Mesenchymal stem cell (in vitro differentiated cells and primary cell): Measurements from ENCODE around the gene C2CD2.

Source experiments
- DNase-seq: peaks from one replicate; pipeline ENCODE4 v3.0.0-alpha.2; 2013
- H2AFZ ChIP-seq: one replicate; pipeline ENCODE4 v1.6.1; 2013; ENCODE audit warnings: low read depth, mild to moderate bottlenecking, control low read depth, inconsistent platforms, low read length, moderate library complexity
- H2AK5ac ChIP-seq: 2 replicates; pipeline ENCODE4 v1.6.1; 2013; ENCODE audit warnings: low read length, moderate library complexity, mild to moderate bottlenecking, inconsistent platforms; ENCODE audit not compliant: severe bottlenecking
- H2BK120ac ChIP-seq: one replicate; pipeline ENCODE4 v1.6.1; 2013; ENCODE audit warnings: low read depth, mild to moderate bottlenecking, inconsistent platforms, low read length, moderate library complexity
- H2BK12ac ChIP-seq, 2 experiments: one replicate each; pipeline ENCODE4 v1.6.1; 2013; ENCODE audit warnings: inconsistent platforms in 2 of 2, low read length in 2 of 2, mild to moderate bottlenecking in 2 of 2, moderate library complexity in 2 of 2, control low read depth in 1 of 2
- H2BK15ac ChIP-seq: one replicate; pipeline ENCODE4 v1.6.1; 2013; ENCODE audit warnings: mild to moderate bottlenecking, low read depth, inconsistent platforms; ENCODE audit not compliant: poor library complexity, severe bottlenecking
- H2BK5ac ChIP-seq: 2 replicates; pipeline ENCODE4 v1.6.1; 2013; ENCODE audit warnings: low read depth, mild to moderate bottlenecking, low read length, control low read depth, inconsistent platforms; ENCODE audit not compliant: poor library complexity, severe bottlenecking
- H3K14ac ChIP-seq, 2 experiments: one replicate each; pipeline ENCODE4 v1.6.1; 2013; ENCODE audit warnings: inconsistent platforms in 2 of 2, low read length in 2 of 2, control low read depth in 1 of 2, mild to moderate bottlenecking in 1 of 2, moderate library complexity in 1 of 2
- H3K18ac ChIP-seq, 2 experiments: one replicate each; pipeline ENCODE4 v1.6.1; 2013; ENCODE audit warnings: inconsistent platforms in 2 of 2, low read length in 2 of 2, control low read depth in 1 of 2, low read depth in 1 of 2, mild to moderate bottlenecking in 1 of 2
- H3K23ac ChIP-seq, 2 experiments: one replicate each; pipeline ENCODE4 v1.6.1; 2013; ENCODE audit warnings: inconsistent platforms in 2 of 2, low read length in 2 of 2, mild to moderate bottlenecking in 2 of 2, moderate library complexity in 2 of 2, control low read depth in 1 of 2
- H3K27ac ChIP-seq: 2 replicates; pipeline ENCODE4 v1.5.1; 2013; ENCODE audit warnings: mild to moderate bottlenecking, moderate library complexity, low read length, control low read depth, inconsistent platforms; ENCODE audit not compliant: poor library complexity, severe bottlenecking
- H3K27me3 ChIP-seq, 2 experiments: 2 replicates each; pipeline versions ENCODE4 v1.6.1 to v1.7.0; 2013; ENCODE audit warnings: low read length in 2 of 2, mild to moderate bottlenecking in 2 of 2, moderate library complexity in 2 of 2, control low read depth in 1 of 2, inconsistent platforms in 1 of 2; ENCODE audit not compliant: control insufficient read depth in 1 of 2, insufficient read depth in 1 of 2
- H3K36me3 ChIP-seq, 2 experiments: 2 replicates each; pipeline versions ENCODE4 v1.6.1 to v1.7.0; 2013; ENCODE audit warnings: low read length in 2 of 2, control low read depth in 1 of 2, inconsistent platforms in 1 of 2, low read depth in 1 of 2, mild to moderate bottlenecking in 1 of 2; ENCODE audit not compliant: insufficient read depth in 2 of 2, control insufficient read depth in 1 of 2
- H3K4ac ChIP-seq, 2 experiments: one replicate each; pipeline ENCODE4 v1.6.1; 2013; ENCODE audit warnings: inconsistent platforms in 2 of 2, low read length in 2 of 2, mild to moderate bottlenecking in 2 of 2, moderate library complexity in 2 of 2, control low read depth in 1 of 2, low read depth in 1 of 2
- H3K4me1 ChIP-seq: 2 replicates; pipeline ENCODE4 v1.6.1; 2013; ENCODE audit warnings: low read depth, low read length, control low read depth; ENCODE audit not compliant: control insufficient read depth, insufficient read depth
- H3K4me2 ChIP-seq: 2 replicates; pipeline ENCODE4 v1.6.1; 2013; ENCODE audit warnings: low read length, mild to moderate bottlenecking, inconsistent platforms; ENCODE audit not compliant: poor library complexity, severe bottlenecking
- H3K4me3 ChIP-seq, 2 experiments: 2 replicates each; pipeline versions ENCODE4 v1.5.1 to v1.7.0; 2013; ENCODE audit warnings: low read length in 2 of 2, mild to moderate bottlenecking in 2 of 2, control low read depth in 1 of 2, low read depth in 1 of 2; ENCODE audit not compliant: insufficient read depth in 1 of 2
- H3K79me1 ChIP-seq: replicated peaks from 2 replicates; pipeline ENCODE4 v1.6.1; 2013; ENCODE audit warnings: mild to moderate bottlenecking, control low read depth, low read length, inconsistent platforms; ENCODE audit not compliant: poor library complexity, severe bottlenecking
- H3K9ac ChIP-seq: 2 replicates; pipeline ENCODE4 v1.7.0; 2013; ENCODE audit warnings: mild to moderate bottlenecking, low read length, moderate library complexity
- H3K9me3 ChIP-seq: 2 replicates; pipeline ENCODE4 v1.7.0; 2013; ENCODE audit warnings: mild to moderate bottlenecking, low read length; ENCODE audit not compliant: control insufficient read depth
- H4K8ac ChIP-seq: one replicate; pipeline ENCODE4 v1.6.1; 2013; ENCODE audit warnings: inconsistent platforms, mild to moderate bottlenecking, low read length, moderate library complexity
- H4K91ac ChIP-seq: one replicate; pipeline ENCODE4 v1.6.1; 2013; ENCODE audit warnings: mild to moderate bottlenecking, low read length, inconsistent platforms
- WGBS: methylation state at CpG from one replicate; pipeline ENCODE4 v1.1.7; 2013; ENCODE audit warnings: mixed read lengths; 5-methylcytosine and 5-hydroxymethylcytosine counted together

Gene C2CD2

DNA sequence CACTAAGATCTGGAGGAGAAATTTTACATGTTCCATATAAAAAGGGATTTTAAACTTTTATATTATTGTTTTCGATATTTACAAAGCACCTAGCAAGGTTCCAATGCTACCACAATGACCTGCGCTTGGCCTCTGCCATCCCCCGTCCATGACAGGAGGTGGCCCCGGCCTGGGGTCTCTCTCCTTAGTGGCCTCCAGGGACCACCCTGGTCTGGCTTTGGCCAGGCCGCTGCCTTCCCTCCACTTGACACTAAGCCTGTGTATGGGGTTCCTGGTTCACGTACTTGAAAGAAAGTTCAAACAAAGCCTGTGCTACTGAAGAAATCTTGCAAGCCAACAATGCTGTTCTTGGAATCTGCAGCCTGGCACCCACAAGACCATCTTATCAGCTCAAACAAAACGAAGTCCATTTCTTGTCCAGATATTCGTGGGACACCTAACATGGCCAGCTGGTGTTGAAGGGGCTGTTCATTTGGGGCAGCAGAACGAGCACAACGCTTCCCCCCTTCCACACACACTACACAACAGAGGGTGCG is 87.5 kb downstream of the C2CD2 start:
- peaks cover 44% of the 10 kb centered on the region for H3K79me1 ChIP-seq
- 92% methylated on average over 11 of the region's 11 CpGs for WGBS
- no peaks in the 10 kb centered on the region for H3K9me3 ChIP-seq
- no peaks in the 10 kb centered on the region for H3K27me3 ChIP-seq
- peaks cover 2% of the 10 kb centered on the region for H3K4me1 ChIP-seq
- H3K27ac ChIP-seq: no peak overlapping the region
- H2BK15ac ChIP-seq: no peak overlapping the region
- no peak overlapping the region for H2BK5ac ChIP-seq
- no peak overlapping the region for H3K18ac ChIP-seq
- H2BK12ac ChIP-seq: no peak overlapping the region
- no peak overlapping the region for H2AFZ ChIP-seq
- no peak overlapping the region for H3K9ac ChIP-seq
- no peak for DNase-seq
- peaks cover 0 to 2% of the 10 kb centered on the region in 2 experiments for H3K36me3 ChIP-seq
- no peak overlapping the region for H3K14ac ChIP-seq
- H3K4me2 ChIP-seq: no peak overlapping the region
- H4K91ac ChIP-seq: no peak overlapping the region
- no peak overlapping the region for H2AK5ac ChIP-seq
- no peak overlapping the region for H3K4me3 ChIP-seq
- no peak overlapping the region for H2BK120ac ChIP-seq
- no peak overlapping the region for H3K4ac ChIP-seq
- H4K8ac ChIP-seq: no peak overlapping the region
- H3K23ac ChIP-seq: no peak overlapping the region

DNA sequence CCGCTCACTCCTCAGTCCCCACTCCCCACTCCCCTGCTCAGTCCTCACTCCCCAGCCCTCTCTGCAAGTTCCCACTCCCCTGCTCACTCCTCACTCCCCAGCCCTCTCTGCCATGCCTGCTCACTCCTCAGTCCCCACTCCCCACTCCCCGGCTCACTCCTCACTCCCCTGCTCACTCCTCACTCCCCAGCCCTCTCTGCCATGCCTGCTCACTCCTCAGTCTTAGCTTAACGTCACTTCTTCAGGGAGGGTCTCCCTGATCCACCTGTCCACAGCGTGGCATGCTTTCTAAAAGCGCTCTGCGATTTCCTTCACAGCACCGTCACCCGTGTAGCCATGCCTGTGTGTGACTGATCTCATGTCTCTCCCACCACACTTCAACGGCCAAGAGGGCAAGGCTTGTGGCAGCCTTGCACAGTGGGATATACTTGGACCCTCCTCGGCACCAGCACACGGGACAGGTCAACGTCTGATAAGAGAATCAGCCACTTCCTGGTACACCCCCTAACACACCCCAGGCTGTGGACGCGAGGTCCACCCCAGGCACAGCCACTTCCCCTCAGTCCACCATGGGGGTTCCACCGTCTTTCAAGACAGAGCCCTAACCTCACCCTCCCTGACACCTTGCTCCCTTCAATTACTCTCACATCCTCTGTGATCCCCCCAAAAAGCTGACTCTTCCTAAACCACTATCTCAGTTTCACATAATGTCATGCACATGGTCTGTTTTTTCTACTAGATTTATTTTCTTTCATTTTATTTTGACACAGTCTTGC is 88.6 kb downstream of the C2CD2 start:
- H3K4me1 ChIP-seq: peaks cover 2% of the 10 kb centered on the region
- no peak overlapping the region for H3K4me2 ChIP-seq

DNA sequence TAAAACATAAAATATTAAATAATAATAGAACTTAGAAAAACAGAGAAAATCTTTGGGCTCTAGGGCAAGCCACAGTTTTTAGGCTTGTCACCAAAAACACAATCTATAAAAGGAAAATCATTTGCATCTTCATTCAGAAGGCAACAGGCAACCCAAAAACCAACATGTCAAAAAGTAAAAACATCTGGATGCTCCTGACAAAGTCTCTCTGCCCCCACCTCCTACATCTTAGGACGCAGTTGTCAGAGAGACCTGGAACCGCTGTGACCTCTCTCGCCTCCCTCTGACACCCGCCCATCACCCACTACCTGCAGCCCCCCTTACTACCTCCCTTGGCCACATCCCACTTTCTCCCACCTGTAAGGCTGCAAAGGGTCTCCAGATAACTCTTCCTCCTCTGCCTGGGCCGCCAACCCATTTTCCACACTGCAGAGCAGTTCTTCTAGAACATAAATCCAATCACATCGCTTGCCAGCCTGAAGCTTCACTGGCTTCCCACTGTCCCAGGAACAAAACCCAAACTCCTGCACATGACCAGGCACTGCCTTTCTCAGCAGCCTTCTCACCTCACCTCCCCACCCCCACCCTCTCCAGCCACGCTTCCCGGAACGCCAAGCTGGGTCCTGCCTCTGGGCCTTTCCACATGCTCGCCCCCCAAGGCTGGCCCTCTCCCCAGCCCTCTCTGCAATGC is 89.4 kb downstream of the C2CD2 start:
- Histone ChIP-seq H3K4ac (no peak overlapping the region), H3K4me2 (no peak overlapping the region), H2BK12ac (no peak overlapping the region), H3K18ac (no peak overlapping the region), H3K9me3 (no peaks in the 10 kb centered on the region), H4K91ac (no peak overlapping the region), H3K27ac (no peak overlapping the region), H3K36me3 (peaks cover 4% of the 10 kb centered on the region in 2 experiments), H4K8ac (no peak overlapping the region), H2AFZ (no peak overlapping the region), H3K79me1 (peaks cover 41% of the 10 kb centered on the region), H3K4me3 (no peak overlapping the region), H3K4me1 (peaks cover 2% of the 10 kb centered on the region), H3K23ac (no peak overlapping the region), H3K9ac (no peak overlapping the region), H3K27me3 (no peaks in the 10 kb centered on the region), H2AK5ac (no peak overlapping the region), H2BK5ac (no peak overlapping the region), H2BK120ac (no peak overlapping the region), H3K14ac (no peak overlapping the region), H2BK15ac (no peak overlapping the region)
- WGBS: 95% methylated on average over 10 of the region's 10 CpGs
- no peak for DNase-seq

More for the DNA sequence above, 88.6 kb downstream of the C2CD2 start:
- Histone ChIP-seq H2BK120ac (no peak overlapping the region), H3K9ac (no peak overlapping the region), H3K9me3 (no peaks in the 10 kb centered on the region), H4K91ac (peak overlapping the region; percentile 30), H3K27ac (no peak overlapping the region), H2BK12ac (no peak overlapping the region), H2AK5ac (no peak overlapping the region), H3K79me1 (peaks cover 39% of the 10 kb centered on the region), H3K23ac (no peak overlapping the region), H2BK5ac (no peak overlapping the region), H3K18ac (no peak overlapping the region), H3K14ac (peak overlapping the region in 1 of 2 experiments; percentile 44), H4K8ac (no peak overlapping the region), H2AFZ (no peak overlapping the region), H3K4me3 (no peak overlapping the region), H2BK15ac (no peak overlapping the region), H3K36me3 (no peaks in the 10 kb centered on the region), H3K4ac (no peak overlapping the region), H3K27me3 (no peaks in the 10 kb centered on the region)
- 87% methylated on average over 14 of the region's 15 CpGs for WGBS
- no peak for DNase-seq

DNA sequence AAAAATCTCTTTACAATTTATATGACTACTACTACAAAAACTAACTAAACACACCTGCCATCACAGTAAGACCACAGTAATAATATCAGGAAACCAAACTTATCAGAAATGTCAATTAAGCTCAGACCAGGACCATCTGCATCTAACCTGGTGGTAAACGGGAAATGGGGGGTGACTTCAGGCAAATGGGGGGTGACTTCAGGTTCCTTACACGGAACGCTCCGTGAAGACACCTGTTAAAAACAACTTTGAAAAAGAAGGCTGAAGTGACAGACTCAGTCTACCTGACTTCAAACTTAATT is 90.4 kb downstream of the C2CD2 start:
- peak overlapping the region; percentile 60 for H3K9ac ChIP-seq
- no peak overlapping the region for H2AK5ac ChIP-seq
- no peak overlapping the region for H2AFZ ChIP-seq
- peaks cover 13 to 15% of the 10 kb centered on the region in 2 experiments for H3K36me3 ChIP-seq
- H3K23ac ChIP-seq: no peak overlapping the region
- no peak overlapping the region for H3K14ac ChIP-seq
- H2BK5ac ChIP-seq: no peak overlapping the region
- no peak overlapping the region for H4K8ac ChIP-seq
- no peak overlapping the region for H3K27ac ChIP-seq
- no peak overlapping the region for H2BK15ac ChIP-seq
- WGBS: 96% methylated on average over 4 of the region's 4 CpGs
- no peak for DNase-seq
- H3K4ac ChIP-seq: no peak overlapping the region
- no peak overlapping the region for H2BK120ac ChIP-seq
- H3K4me3 ChIP-seq: no peak overlapping the region
- H3K18ac ChIP-seq: no peak overlapping the region
- H3K27me3 ChIP-seq: no peaks in the 10 kb centered on the region
- H3K4me2 ChIP-seq: no peak overlapping the region
- H3K4me1 ChIP-seq: peaks cover 2% of the 10 kb centered on the region
- H4K91ac ChIP-seq: no peak overlapping the region
- H2BK12ac ChIP-seq: no peak overlapping the region
- H3K79me1 ChIP-seq: peaks cover 47% of the 10 kb centered on the region
- no peaks in the 10 kb centered on the region for H3K9me3 ChIP-seq
